ENCODE measurements around the gene USP9Y. TPM values are rescaled to one million over a fixed set of nuclear protein-coding genes. Genes with fewer than 3 reads are reported as not detected.

USP9Y gene
- total RNA-seq, 1 experiment from 2014 or later, result not detected

GRCh38 chrY:12823408-12823807, 122.4 kb downstream of the USP9Y start:
- no peak for TF ChIP-seq CTCF (IDR thresholded peaks at IDR 0.05; ENCODE audit: insufficient read depth in 1 of 2, low read depth in 1 of 2, low read length in 1 of 2, severe bottlenecking in 1 of 2, unreplicated experiment in 1 of 2)
- ChIA-PET CTCF (no interaction called here), POLR2A (no interaction called here)
- H3K36me3 ChIP-seq (ENCODE audit: control insufficient read depth, insufficient read depth, low read length), result no peaks in the 10 kb centered on the region
- Mint-ChIP-seq H3K4me3 (ENCODE audit: unreplicated experiment) (no peak overlapping the region), H3K36me3 (ENCODE audit: insufficient read depth, unreplicated experiment) (no peaks in the 10 kb centered on the region), H3K9me3 (ENCODE audit: unreplicated experiment) (no peaks in the 10 kb centered on the region), H3K27ac (ENCODE audit: unreplicated experiment) (no peak overlapping the region), H3K4me1 (ENCODE audit: low read depth, unreplicated experiment) (no peaks in the 10 kb centered on the region), H3K27me3 (ENCODE audit: insufficient read depth, unreplicated experiment) (no peaks in the 10 kb centered on the region)
- H3K27me3 ChIP-seq (replicated peaks; ENCODE audit: control insufficient read depth, insufficient read depth, low read length), result no peaks in the 10 kb centered on the region
- no peaks in the 10 kb centered on the region for H3K9me3 ChIP-seq
- no TSS peak for BruUV-seq (replicated peaks)
- H3K4me3 ChIP-seq (ENCODE audit: low read depth, low read length), result no peak overlapping the region
- no peak for DNase-seq
- H3K4me1 ChIP-seq, result no peaks in the 10 kb centered on the region
- intact Hi-C loops (cut with micrococcal nuclease; ENCODE audit: unreplicated experiment), result no loop called here

GRCh38 chrY:12826791-12827190, 125.8 kb downstream of the USP9Y start:
- no peak for DNase-seq
- no peaks in the 10 kb centered on the region for H3K4me1 Mint-ChIP-seq (ENCODE audit: low read depth, unreplicated experiment)
- Histone ChIP-seq H3K9me3 (no peaks in the 10 kb centered on the region), H3K36me3 (ENCODE audit: control insufficient read depth, insufficient read depth, low read length) (no peaks in the 10 kb centered on the region), H3K27me3 (replicated peaks; ENCODE audit: control insufficient read depth, insufficient read depth, low read length) (no peaks in the 10 kb centered on the region), H3K4me1 (no peaks in the 10 kb centered on the region), H3K4me3 (ENCODE audit: low read depth, low read length) (no peak overlapping the region)
- no peak overlapping the region for H3K4me3 Mint-ChIP-seq (ENCODE audit: unreplicated experiment)
- BruUV-seq (replicated peaks), result no TSS peak
- no peaks in the 10 kb centered on the region for H3K27me3 Mint-ChIP-seq (ENCODE audit: insufficient read depth, unreplicated experiment)
- intact Hi-C loops (cut with micrococcal nuclease; ENCODE audit: unreplicated experiment), result no loop called here
- no peak for TF ChIP-seq CTCF (IDR thresholded peaks at IDR 0.05; ENCODE audit: insufficient read depth in 1 of 2, low read depth in 1 of 2, low read length in 1 of 2, severe bottlenecking in 1 of 2, unreplicated experiment in 1 of 2)
- H3K36me3 Mint-ChIP-seq (ENCODE audit: insufficient read depth, unreplicated experiment), result no peaks in the 10 kb centered on the region
- POLR2A ChIA-PET, result no interaction called here
- no peak overlapping the region for H3K27ac Mint-ChIP-seq (ENCODE audit: unreplicated experiment)
- H3K9me3 Mint-ChIP-seq (ENCODE audit: unreplicated experiment), result no peaks in the 10 kb centered on the region
- CTCF ChIA-PET, result no interaction called here

GRCh38 chrY:12833284-12833683, 132.3 kb downstream of the USP9Y start:
- Histone ChIP-seq H3K36me3 (ENCODE audit: control insufficient read depth, insufficient read depth, low read length) (no peaks in the 10 kb centered on the region), H3K4me1 (no peaks in the 10 kb centered on the region), H3K4me3 (ENCODE audit: low read depth, low read length) (no peak overlapping the region), H3K9me3 (no peaks in the 10 kb centered on the region), H3K27me3 (replicated peaks; ENCODE audit: control insufficient read depth, insufficient read depth, low read length) (no peaks in the 10 kb centered on the region)
- Mint-ChIP-seq H3K27me3 (ENCODE audit: insufficient read depth, unreplicated experiment) (no peaks in the 10 kb centered on the region), H3K27ac (ENCODE audit: unreplicated experiment) (no peak overlapping the region), H3K4me3 (ENCODE audit: unreplicated experiment) (no peak overlapping the region), H3K9me3 (ENCODE audit: unreplicated experiment) (no peaks in the 10 kb centered on the region), H3K4me1 (ENCODE audit: low read depth, unreplicated experiment) (no peaks in the 10 kb centered on the region), H3K36me3 (ENCODE audit: insufficient read depth, unreplicated experiment) (no peaks in the 10 kb centered on the region)
- ChIA-PET CTCF (no interaction called here), POLR2A (no interaction called here)
- intact Hi-C loops (cut with micrococcal nuclease; ENCODE audit: unreplicated experiment), result no loop called here
- no peak for TF ChIP-seq CTCF (IDR thresholded peaks at IDR 0.05; ENCODE audit: insufficient read depth in 1 of 2, low read depth in 1 of 2, low read length in 1 of 2, severe bottlenecking in 1 of 2, unreplicated experiment in 1 of 2)
- BruUV-seq (replicated peaks), result no TSS peak
- DNase-seq, result no peak

Measured in Caco-2 (cell line).